DND-41 (cell line): Measurements from ENCODE around the gene PLPP6.

Experiments
- EZH2 ChIP-seq: IDR thresholded peaks from 3 replicates; pipeline ENCODE4 v1.6.1; 2012; ENCODE audit warnings: borderline replicate concordance, low read depth, mild to moderate bottlenecking, moderate library complexity, low read length, inconsistent platforms; ENCODE audit not compliant: severe bottlenecking
- TF ChIP-seq, protein P1 (sequence below): IDR thresholded peaks from 2 replicates; pipeline ENCODE4 v1.5.1; 2012; ENCODE audit warnings: borderline replicate concordance, low read length, moderate library complexity, mild to moderate bottlenecking; ENCODE audit not compliant: poor library complexity, severe bottlenecking; ENCODE audit errors: extremely low read depth

DNA sequence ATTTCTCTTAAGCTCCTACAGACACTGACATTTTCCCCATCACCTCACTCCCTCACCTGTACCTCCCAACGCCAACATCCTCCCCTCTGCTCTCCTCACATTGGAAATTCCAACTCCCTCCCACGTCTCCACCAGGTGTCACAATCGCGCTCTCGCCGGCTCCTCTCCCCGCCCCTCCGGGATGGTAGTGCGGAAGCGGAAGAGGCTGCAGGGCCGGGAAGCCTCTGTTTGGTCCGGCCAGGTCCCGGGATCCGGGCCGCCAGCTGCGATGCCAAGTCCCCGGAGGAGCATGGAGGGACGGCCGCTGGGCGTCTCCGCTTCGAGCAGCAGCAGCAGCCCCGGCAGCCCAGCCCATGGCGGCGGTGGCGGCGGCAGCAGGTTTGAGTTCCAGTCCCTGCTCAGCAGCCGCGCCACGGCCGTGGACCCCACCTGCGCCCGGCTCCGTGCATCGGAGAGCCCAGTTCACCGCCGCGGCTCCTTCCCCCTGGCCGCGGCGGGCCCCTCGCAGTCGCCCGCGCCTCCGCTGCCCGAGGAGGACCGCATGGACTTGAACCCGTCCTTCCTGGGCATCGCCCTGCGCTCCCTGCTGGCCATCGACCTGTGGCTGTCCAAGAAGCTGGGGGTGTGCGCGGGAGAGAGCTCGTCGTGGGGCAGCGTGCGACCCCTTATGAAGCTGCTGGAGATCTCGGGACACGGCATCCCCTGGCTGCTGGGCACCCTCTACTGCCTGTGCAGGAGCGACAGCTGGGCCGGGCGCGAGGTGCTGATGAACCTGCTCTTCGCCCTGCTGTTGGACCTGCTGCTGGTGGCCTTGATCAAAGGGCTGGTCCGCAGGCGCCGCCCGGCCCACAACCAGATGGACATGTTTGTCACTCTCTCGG is at the start of gene PLPP6:
- TF ChIP-seq, protein P1, sequence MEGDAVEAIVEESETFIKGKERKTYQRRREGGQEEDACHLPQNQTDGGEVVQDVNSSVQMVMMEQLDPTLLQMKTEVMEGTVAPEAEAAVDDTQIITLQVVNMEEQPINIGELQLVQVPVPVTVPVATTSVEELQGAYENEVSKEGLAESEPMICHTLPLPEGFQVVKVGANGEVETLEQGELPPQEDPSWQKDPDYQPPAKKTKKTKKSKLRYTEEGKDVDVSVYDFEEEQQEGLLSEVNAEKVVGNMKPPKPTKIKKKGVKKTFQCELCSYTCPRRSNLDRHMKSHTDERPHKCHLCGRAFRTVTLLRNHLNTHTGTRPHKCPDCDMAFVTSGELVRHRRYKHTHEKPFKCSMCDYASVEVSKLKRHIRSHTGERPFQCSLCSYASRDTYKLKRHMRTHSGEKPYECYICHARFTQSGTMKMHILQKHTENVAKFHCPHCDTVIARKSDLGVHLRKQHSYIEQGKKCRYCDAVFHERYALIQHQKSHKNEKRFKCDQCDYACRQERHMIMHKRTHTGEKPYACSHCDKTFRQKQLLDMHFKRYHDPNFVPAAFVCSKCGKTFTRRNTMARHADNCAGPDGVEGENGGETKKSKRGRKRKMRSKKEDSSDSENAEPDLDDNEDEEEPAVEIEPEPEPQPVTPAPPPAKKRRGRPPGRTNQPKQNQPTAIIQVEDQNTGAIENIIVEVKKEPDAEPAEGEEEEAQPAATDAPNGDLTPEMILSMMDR: peak; percentile 75
- no peak for TF ChIP-seq EZH2
